Fibroblast of pulmonary artery (primary cell): ENCODE data around the gene RELN.

Source experiments
- DNase-seq: peaks from one replicate; pipeline ENCODE4 v3.0.0-alpha.2; 2010; ENCODE audit warnings: low read depth
- H3K4me3 ChIP-seq: replicated peaks from 2 replicates; pipeline ENCODE4 v1.5.1; 2011; ENCODE audit warnings: low read depth, mild to moderate bottlenecking, control low read depth, low read length, moderate library complexity
- CTCF ChIP-seq: IDR thresholded peaks from 2 replicates; pipeline ENCODE4 v1.5.1; 2011; ENCODE audit warnings: mild to moderate bottlenecking, control low read depth, low read length, inconsistent platforms; ENCODE audit errors: missing control alignments

Gene RELN

DNA sequence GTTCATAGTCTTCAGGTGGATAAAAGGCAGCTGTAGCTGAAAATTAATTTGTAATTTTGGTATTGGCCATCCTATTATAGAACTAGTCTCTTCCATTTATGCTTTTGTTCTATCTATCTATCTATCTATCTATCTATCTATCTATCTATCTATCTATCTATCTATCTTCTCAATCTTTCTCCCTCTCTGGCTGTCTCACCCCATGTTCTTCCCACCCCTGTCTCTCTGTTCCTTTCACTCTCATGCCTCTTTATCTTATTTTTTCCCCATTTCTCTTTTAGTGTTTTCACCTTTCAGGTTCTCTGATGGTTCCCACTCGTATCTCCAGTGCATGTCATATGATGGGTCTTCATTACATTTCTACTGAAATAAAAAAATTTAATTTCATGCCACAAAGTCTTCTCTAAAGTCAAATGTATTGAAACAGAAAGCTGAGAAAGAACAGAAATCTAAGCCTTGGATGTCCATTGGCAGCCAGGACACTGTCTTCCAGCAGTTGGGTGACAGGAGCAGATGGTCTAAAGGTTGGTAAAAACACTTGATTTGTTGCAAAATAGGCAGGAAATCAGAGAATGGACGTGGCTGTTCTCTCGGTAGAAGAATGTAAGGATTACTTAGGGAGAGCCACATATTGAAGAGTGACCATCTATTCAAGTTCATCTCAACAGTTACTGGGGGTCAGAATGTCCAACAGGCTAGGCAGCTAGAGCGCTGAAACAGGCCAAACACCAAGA lies 127.0 kb downstream of the RELN start:
- TF ChIP-seq CTCF = no peak
- DNase-seq = no peak
- no peak overlapping the region for H3K4me3 ChIP-seq

DNA sequence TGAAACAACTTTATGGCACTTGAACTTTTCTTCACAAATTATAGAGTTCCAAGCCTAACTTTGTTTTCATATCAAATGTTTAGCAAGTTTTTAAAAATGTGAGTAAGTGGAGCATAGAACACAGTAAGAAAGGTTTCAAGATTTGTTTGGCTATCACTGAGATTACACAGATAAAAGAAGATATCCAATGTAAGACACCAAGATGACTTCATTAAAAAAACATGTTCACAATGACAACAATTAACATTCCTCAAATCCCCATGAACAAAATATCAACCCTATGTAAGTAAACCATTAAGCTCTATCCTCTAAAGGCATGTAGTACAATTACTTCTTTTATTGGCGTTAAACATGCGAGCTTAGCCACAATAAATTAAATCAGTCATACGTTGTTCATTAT lies 129.7 kb downstream of the RELN start:
- no peak for DNase-seq
- TF ChIP-seq CTCF = no peak
- H3K4me3 ChIP-seq = no peak overlapping the region

- TF ChIP-seq CTCF = no peak
- no peak overlapping the region for H3K4me3 ChIP-seq
- DNase-seq = no peak
These were observed 132.0 kb downstream of the RELN start for GRCh38 chr7:103857435-103857834.

DNA sequence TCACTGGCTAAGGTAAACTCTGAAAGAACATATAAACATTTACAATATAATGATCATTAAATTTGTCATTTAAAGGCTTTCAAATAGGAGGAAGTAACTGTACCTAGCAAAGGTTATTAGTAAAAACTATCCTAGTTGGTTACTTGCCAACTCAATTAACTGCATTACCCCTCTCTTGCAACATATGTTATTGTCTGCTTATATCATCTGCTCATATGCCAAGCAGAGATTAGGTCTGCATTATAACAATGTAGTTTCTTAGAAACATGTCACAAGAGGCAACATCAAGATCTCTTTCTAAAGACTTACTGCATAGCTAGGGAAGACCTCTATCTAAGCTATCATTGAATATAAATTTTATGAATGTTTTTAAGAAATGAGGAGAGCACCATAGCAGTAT lies 132.5 kb downstream of the RELN start:
- H3K4me3 ChIP-seq = no peak overlapping the region
- DNase-seq = no peak
- TF ChIP-seq CTCF = no peak

DNA sequence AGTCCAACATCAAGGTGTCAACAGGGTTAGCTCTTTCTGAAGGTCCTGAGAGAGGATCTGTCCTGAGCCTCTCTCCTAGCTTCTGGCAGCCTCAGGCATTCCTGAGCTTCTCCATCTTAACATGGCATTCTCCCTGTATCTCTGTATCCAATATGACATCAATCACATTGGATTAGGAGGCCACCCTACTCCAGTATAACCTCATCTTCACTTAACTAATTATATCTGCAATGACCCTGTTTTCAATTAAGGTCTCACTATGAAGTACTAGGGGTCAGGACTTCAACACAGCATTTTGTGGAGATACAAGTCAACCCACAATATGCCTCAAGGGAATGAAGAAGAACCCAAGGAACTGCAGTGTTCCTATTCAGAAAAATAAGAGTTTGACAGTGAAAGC lies 133.8 kb downstream of the RELN start:
- DNase-seq = no peak
- H3K4me3 ChIP-seq = no peak overlapping the region
- no peak for TF ChIP-seq CTCF

DNA sequence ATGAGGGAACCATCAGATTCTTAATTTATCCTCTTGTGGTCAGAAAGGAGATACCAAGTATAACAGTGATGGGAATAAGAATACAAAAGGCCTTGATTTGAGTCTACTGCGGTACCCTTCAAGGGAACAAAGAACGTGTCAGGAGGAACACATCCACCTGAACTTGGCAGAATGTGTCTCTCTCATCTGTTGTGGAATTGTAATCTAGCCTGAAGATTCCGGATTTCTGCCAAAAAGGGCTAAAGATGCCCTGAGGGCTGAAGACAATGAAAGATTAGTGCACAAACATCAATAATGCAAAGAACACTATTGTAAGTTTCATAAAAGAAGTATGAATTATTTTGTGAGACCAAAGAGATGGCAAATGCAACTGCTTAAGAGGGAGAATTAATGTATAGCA lies 134.8 kb downstream of the RELN start:
- no peak for DNase-seq
- no peak overlapping the region for H3K4me3 ChIP-seq
- TF ChIP-seq CTCF = no peak

DNA sequence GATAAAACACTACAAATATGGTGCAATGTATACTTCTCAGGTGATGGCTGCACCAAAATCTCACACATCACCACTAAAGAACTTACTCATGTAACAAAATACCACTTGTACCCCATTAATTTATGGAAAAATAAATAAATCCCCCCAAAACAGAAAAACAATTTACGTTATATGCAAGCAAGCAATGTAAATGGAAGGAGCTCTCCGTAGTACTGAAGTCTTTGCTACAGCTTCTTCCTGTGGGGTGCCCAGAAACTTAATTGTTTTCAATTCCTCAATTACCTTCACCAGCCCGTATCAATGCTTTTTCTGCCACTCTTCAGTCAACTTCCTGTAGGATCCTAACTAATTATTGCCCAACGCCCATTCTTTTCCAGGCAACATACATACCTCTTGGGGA lies 138.1 kb downstream of the RELN start:
- TF ChIP-seq CTCF = no peak
- no peak overlapping the region for H3K4me3 ChIP-seq
- peak; percentile 27 for DNase-seq
